RWPE2 (cell line): ENCODE measurements around the gene CTRB1.
"Not testable (repeated sequence)": the region's sequence is repeated elsewhere in the genome, so short reads cannot be mapped to it uniquely, and the experiment has no call there.

Source experiments
- ATAC-seq: fragments of 200-7000 bp; cut with Tn5 transposase; 3 replicates; pipeline ENCODE4 v1.9.1; 2021; ENCODE audit warnings: low read depth
- DNase-seq: peaks from one replicate; pipeline ENCODE4 v3.0.0-alpha.2; 2020; ENCODE audit warnings: low spot score
- H3K27ac ChIP-seq: fragments of 450-650 bp; 2 replicates; pipeline ENCODE4 v1.5.1; 2017; ENCODE audit warnings: mild to moderate bottlenecking; ENCODE audit not compliant: poor library complexity, severe bottlenecking
- H3K27me3 ChIP-seq: fragments of 250-450 bp; sonication (Bioruptor Pico); 2 replicates; pipeline ENCODE4 v1.5.1; 2021; ENCODE audit warnings: mild to moderate bottlenecking, moderate library complexity; ENCODE audit not compliant: insufficient read depth, poor library complexity, severe bottlenecking
- H3K36me3 ChIP-seq: fragments of 250-450 bp; sonication (Bioruptor Pico); 2 replicates; pipeline ENCODE4 v1.5.1; 2020; ENCODE audit warnings: low read depth, mild to moderate bottlenecking, moderate library complexity
- H3K4me1 ChIP-seq: fragments of 250-450 bp; sonication (Bioruptor Pico); 2 replicates; pipeline ENCODE4 v1.5.1; 2021; ENCODE audit warnings: mild to moderate bottlenecking, moderate library complexity; ENCODE audit not compliant: insufficient read depth, poor library complexity, severe bottlenecking
- H3K4me3 ChIP-seq: fragments of 250-450 bp; sonication (Bioruptor Pico); 2 replicates; pipeline ENCODE4 v1.5.1; 2021; ENCODE audit warnings: mild to moderate bottlenecking, moderate library complexity; ENCODE audit not compliant: severe bottlenecking
- H3K9me3 ChIP-seq: fragments of 250-450 bp; sonication (Bioruptor Pico); 2 replicates; pipeline ENCODE4 v1.5.1; 2021; ENCODE audit warnings: mild to moderate bottlenecking, moderate library complexity; ENCODE audit not compliant: severe bottlenecking
- TF ChIP-seq, protein P1 (sequence below): fragments of 450-650 bp; IDR thresholded peaks from one replicate; pipeline ENCODE4 v1.5.1; 2017; ENCODE audit warnings: mild to moderate bottlenecking, moderate library complexity; ENCODE audit not compliant: poor library complexity, severe bottlenecking

The CTRB1 gene

DNA sequence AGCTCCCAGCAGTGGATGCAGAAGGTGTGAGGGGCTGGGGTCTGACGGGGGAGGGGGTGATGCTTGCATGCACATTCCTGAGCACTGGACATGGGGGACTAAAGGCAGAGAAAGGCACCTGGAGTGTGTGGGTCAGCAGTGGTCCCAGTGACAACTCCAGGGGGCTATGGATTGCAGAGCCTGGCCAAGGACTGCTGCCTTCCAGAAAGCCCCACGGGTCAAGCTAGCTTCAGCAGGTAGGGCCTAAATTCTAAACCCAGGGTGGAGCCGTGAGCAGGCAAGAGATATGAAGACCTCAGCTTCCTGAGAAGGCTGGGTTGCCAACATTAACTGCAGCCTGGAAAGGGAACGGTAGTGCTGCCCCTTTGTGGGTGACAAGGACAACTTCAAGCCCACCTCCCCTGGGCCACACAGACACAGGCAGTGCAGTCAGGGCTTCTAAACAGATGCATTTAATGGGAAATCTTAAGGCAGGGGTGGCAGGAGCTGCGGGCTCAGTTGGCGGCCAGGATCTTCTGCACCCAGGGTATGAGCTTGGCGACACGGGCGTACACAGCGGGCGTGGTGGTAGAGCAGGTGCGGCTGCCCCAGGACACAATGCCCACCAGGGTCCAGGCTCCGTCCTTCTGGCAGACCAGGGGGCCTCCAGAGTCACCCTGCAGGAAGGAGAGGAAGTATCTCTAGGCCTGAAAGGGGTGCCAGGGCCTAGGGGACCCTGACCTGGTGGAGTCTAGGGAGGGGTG is 14.9 kb upstream of the CTRB1 start:
- no peaks in the 10 kb centered on the region for H3K27me3 ChIP-seq
- no peak overlapping the region for H3K27ac ChIP-seq
- TF ChIP-seq, protein P1, sequence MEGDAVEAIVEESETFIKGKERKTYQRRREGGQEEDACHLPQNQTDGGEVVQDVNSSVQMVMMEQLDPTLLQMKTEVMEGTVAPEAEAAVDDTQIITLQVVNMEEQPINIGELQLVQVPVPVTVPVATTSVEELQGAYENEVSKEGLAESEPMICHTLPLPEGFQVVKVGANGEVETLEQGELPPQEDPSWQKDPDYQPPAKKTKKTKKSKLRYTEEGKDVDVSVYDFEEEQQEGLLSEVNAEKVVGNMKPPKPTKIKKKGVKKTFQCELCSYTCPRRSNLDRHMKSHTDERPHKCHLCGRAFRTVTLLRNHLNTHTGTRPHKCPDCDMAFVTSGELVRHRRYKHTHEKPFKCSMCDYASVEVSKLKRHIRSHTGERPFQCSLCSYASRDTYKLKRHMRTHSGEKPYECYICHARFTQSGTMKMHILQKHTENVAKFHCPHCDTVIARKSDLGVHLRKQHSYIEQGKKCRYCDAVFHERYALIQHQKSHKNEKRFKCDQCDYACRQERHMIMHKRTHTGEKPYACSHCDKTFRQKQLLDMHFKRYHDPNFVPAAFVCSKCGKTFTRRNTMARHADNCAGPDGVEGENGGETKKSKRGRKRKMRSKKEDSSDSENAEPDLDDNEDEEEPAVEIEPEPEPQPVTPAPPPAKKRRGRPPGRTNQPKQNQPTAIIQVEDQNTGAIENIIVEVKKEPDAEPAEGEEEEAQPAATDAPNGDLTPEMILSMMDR, result no peak
- peaks cover 3% of the 10 kb centered on the region for H3K4me1 ChIP-seq
- H3K36me3 ChIP-seq, result no peaks in the 10 kb centered on the region
- H3K4me3 ChIP-seq, result no peak overlapping the region
- peak; percentile 60 for DNase-seq
- H3K9me3 ChIP-seq, result no peaks in the 10 kb centered on the region
- no peak for ATAC-seq

DNA sequence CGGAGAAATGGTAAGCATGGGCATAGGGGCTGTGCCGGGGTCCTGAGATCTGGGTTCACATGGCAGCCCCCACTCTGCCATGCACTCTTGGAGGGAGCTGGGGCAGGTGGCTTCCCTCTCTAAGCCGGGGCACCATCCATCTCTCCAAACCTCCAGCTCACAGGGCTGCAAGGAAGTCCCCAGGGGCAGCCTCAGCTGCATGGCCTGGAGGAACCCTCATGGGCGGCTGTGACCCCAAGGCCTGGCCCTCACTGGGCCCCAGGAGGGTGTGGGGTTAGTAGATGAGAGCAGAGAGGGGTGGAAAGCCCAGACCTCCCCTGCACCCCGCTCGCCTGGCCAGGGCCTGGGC is 14.4 kb upstream of the CTRB1 start:
- no peak; the same call in 2 of the 3 replicates for ATAC-seq
- H3K4me3 ChIP-seq, result no peak overlapping the region
- no peaks in the 10 kb centered on the region for H3K9me3 ChIP-seq
- H3K27ac ChIP-seq, result no peak overlapping the region
- TF ChIP-seq, protein P1, result no peak
- H3K4me1 ChIP-seq, result peaks cover 3% of the 10 kb centered on the region
- DNase-seq, result peak; percentile 44
- H3K36me3 ChIP-seq, result no peaks in the 10 kb centered on the region
- no peaks in the 10 kb centered on the region for H3K27me3 ChIP-seq

DNA sequence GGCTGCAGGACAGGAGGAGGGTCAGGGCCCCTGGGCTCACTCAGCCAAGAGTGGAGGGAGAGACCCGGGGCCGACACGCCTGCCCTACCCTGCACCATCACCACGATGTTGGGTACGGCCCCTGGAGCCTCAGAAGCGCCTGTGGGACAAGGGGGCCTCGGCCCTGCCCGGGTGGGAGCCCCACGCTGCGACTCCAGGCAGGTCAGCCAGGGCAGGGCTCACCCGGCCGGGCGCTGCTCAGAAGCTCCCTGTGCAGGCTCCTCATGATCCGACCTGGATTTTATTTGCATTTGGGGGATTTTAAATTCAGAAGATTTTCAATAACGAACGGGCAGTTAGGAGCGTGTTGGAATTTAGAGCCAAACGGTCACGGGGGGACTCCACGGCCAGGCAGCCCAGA is 13.9 kb upstream of the CTRB1 start:
- H3K4me3 ChIP-seq, DNase-seq, H3K36me3 ChIP-seq, H3K27ac ChIP-seq, H3K4me1 ChIP-seq, H3K9me3 ChIP-seq, H3K27me3 ChIP-seq: not testable (repeated sequence)
- peak; percentile 14; the same call in 2 of the 3 replicates for ATAC-seq

DNA sequence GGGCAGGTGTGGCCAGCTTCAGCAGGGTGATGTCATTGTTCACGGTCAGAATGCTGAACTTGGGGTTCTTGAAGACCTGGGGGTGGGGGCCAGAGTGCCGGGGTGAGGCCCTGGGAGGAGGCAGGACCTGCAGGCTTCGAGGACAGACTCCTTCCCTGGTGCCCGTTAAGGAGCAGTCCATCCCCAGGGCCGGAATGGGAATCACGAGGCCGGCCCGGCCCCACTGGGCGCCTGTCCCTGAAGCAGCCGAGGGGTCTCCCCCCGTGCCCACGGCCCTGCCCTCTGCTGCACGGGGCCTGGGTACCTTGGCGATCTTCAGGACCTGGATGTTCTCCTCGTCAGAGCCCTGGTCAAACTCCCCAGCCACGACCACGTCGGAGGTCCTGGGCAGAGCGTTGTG is 13.3 kb upstream of the CTRB1 start:
- not testable (repeated sequence) for DNase-seq, H3K36me3 ChIP-seq, H3K4me3 ChIP-seq, ATAC-seq, H3K27ac ChIP-seq, H3K4me1 ChIP-seq, H3K27me3 ChIP-seq, H3K9me3 ChIP-seq

DNA sequence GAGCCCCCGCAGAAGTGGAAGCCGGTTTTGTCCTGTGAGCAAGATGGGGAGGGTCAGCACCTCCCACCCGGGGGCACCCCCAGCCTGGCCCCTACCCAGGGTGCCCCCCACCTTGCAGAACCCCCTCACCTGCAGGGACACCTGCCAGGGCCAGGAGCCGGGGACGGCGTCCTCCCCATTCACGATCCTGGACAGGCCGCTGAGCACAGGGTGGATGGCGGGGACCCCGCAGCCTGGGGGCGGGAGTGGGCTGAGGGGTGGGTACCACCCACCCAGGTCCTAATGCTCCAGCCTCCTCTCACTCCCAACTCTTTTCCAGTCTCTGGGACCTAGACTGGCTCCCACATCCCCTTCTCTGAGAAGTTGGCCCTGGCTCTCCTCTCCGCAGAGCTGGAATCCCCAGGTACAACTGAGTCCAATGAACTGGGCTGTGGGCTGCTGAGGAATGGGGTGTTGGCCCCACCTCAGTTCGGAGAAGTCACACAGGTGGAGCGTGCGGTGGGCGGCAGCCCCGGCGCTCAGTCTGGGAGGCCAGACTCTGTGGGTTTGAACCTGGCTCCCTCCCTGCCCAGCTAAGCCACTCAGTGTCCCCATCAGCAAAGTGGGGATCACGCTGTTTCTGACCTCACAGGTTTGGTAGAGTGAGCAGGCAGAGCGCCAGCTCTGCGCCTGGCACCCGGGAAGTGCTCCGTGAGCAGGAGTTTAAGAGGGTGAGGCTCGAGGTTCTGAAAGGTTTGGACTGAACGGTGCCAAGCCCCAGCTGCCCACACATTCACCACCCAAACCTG is 12.6 kb upstream of the CTRB1 start:
- H3K4me3 ChIP-seq, H3K27me3 ChIP-seq, DNase-seq, H3K27ac ChIP-seq, H3K4me1 ChIP-seq, H3K9me3 ChIP-seq, H3K36me3 ChIP-seq: not testable (repeated sequence)
- peak; percentile 11; the same call in 2 of the 3 replicates for ATAC-seq

DNA sequence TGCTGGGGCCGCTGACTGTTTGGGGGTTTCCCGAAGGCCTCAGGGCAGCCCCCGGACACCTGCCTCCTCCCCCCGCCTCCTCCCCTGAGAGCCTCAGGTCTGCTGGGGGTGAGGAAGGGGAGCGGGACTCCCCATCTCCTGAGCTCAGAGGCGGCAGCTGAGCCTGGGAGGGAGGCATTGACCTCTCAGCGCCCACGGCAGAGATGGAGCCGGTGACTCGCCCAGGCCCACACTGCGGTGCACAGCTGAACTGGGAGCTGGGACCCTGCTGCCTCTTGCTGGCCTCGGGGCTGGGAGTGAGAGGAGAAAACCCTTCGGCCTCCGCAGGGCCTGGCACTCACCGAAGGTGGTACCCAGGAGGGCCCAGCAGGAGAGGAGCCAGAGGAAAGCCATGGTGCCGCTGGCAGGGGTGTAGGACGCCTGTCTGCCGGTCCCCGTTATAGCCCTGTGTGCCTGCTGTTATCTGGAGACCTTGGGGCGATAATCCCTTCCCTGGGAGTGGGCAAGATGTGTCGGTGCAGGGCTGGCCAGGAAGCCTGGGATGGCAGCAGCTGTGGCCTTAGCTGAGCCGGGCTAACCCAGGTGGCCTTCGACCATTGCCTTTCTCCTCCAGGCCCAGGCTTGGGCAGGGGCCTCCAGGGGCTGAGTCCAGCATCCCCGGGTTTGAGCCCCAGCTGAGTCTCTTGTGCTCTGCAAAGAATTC is 11.9 kb upstream of the CTRB1 start, which contains the start of gene CTRB2:
TSS of gene CTRB2 (minus strand) at position 413 of the 703 bp plus-strand sequence. CDS start at position 393, 20 bp downstream.
- no peaks in the 10 kb centered on the region for H3K27me3 ChIP-seq

More for the DNA sequence above, 11.9 kb upstream of the CTRB1 start, which contains the start of gene CTRB2:
- Histone ChIP-seq H3K4me3 (no peak within 1 kb of the TSS), H3K4me1 (no peaks in the 10 kb centered on the region), H3K36me3 (no peaks in the 10 kb centered on the region), H3K27ac (no peak within 1 kb of the TSS), H3K9me3 (no peaks in the 10 kb centered on the region)
- TF ChIP-seq, protein P1, result no peak
- no peak for DNase-seq
- ATAC-seq, result peak; percentile 12; the same call in 2 of the 3 replicates
